G401.6 (cell line): Measurements from ENCODE around the gene ST8SIA2.

ENCODE experiments used
- FAIRE-seq: peaks from 2 replicates; lab custom pipeline; 2012; peaks lifted over from hg19 to GRCh38; lab: Jason Lieb, UNC

Gene ST8SIA2

GRCh38 chr15:92494806-92495336 is 101.2 kb downstream of the ST8SIA2 start:
- no peak for FAIRE-seq

GRCh38 chr15:92495446-92495845 is 101.8 kb downstream of the ST8SIA2 start:
- no peak for FAIRE-seq

GRCh38 chr15:92499731-92500530 is 106.2 kb downstream of the ST8SIA2 start:
- no peak for FAIRE-seq

GRCh38 chr15:92502336-92502735 is 108.7 kb downstream of the ST8SIA2 start:
- no peak for FAIRE-seq

GRCh38 chr15:92502930-92503857 is 109.5 kb downstream of the ST8SIA2 start:
- FAIRE-seq = no peak

- no peak for FAIRE-seq
Measured at GRCh38 chr15:92503889-92504288, 110.2 kb downstream of the ST8SIA2 start.

GRCh38 chr15:92505611-92506010 is 111.9 kb downstream of the ST8SIA2 start:
- no peak for FAIRE-seq

- no peak for FAIRE-seq
Measured at GRCh38 chr15:92506506-92506905, 112.8 kb downstream of the ST8SIA2 start.

- no peak for FAIRE-seq
Measured at GRCh38 chr15:92510163-92510882, 116.6 kb downstream of the ST8SIA2 start.
